SK-N-SH (cell line): ENCODE measurements around the gene SETD1A. TPM values are rescaled to one million over a fixed set of nuclear protein-coding genes. Genes with fewer than 3 reads are reported as not detected.

Source experiments
- CTCF ChIA-PET: fragments of 300-600, 350-600 bp; formaldehyde crosslinking; extraction: SDS; loops from one replicate; lab custom pipeline; 2021; lab: Yijun Ruan, JAX
- POLR2A ChIA-PET: fragments of 350-600 bp; sonication (Branson Sonifier 250); formaldehyde crosslinking; extraction: SDS; loops from one replicate; lab custom pipeline; 2020; ENCODE audit warnings: antibody characterized with exemption, inconsistent platforms; lab: Yijun Ruan, JAX
- DNase-seq: peaks from one replicate; pipeline ENCODE4 v3.0.0; 2012
- H2AFZ ChIP-seq: fragments of 200-600 bp; sonication (generic); 2 replicates; pipeline ENCODE4 v1.8.1; 2016; ENCODE audit warnings: antibody characterized with exemption, mild to moderate bottlenecking, low read depth
- H3F3A ChIP-seq: fragments of 200-600 bp; sonication (generic); replicated peaks from 2 replicates; pipeline ENCODE3; 2016; ENCODE audit warnings: antibody characterized with exemption, mild to moderate bottlenecking; ENCODE audit not compliant: insufficient read depth
- H3K27ac ChIP-seq, 2 experiments: fragments of 200-500 bp in 1 of 2; fragments of 200-600 bp in 1 of 2; sonication (Bioruptor generic) in 1 of 2; sonication (generic), shearing (Covaris generic) in 1 of 2; 2 replicates each; pipeline versions ENCODE4 v1.5.1 to v1.6.1; 2014 to 2016; ENCODE audit warnings: low read depth in 2 of 2, inconsistent platforms in 1 of 2, low read length in 1 of 2, mild to moderate bottlenecking in 1 of 2, mixed read lengths in 1 of 2
- H3K27me3 ChIP-seq: fragments of 200-600 bp; sonication (generic), shearing (Covaris generic); 2 replicates; pipeline ENCODE4 v1.6.1; 2016; ENCODE audit warnings: mixed run types; ENCODE audit not compliant: insufficient read depth
- H3K36me3 ChIP-seq, 2 experiments: fragments of 200-500 bp in 1 of 2; fragments of 200-600 bp in 1 of 2; sonication (Bioruptor generic) in 1 of 2; sonication (generic) in 1 of 2; replicated peaks in 1 of 2; 2 replicates each; pipeline versions ENCODE3 to v1.5.1; 2014 to 2016; ENCODE audit warnings: low read length in 1 of 2, mild to moderate bottlenecking in 1 of 2; ENCODE audit not compliant: insufficient read depth in 2 of 2, control insufficient read depth in 1 of 2
- H3K4me1 ChIP-seq, 2 experiments: fragments of 200-500 bp in 1 of 2; fragments of 200-600 bp in 1 of 2; sonication (Bioruptor generic) in 1 of 2; sonication (generic), shearing (Covaris generic) in 1 of 2; 2 replicates each; pipeline versions ENCODE4 v1.5.1 to v1.6.1; 2014 to 2016; ENCODE audit warnings: low read depth in 1 of 2, low read length in 1 of 2, mixed run types in 1 of 2; ENCODE audit not compliant: insufficient read depth in 2 of 2, control insufficient read depth in 1 of 2
- H3K4me2 ChIP-seq: fragments of 200-600 bp; sonication (generic), shearing (Covaris generic); 2 replicates; pipeline ENCODE4 v1.6.1; 2017; ENCODE audit warnings: mixed run types
- H3K4me3 ChIP-seq, 2 experiments: fragments of 200-500 bp in 1 of 2; fragments of 200-600 bp in 1 of 2; sonication (Bioruptor generic) in 1 of 2; sonication (generic), shearing (Covaris generic) in 1 of 2; 2 replicates each; pipeline versions ENCODE4 v1.5.1 to v1.8.1; 2014 to 2016; ENCODE audit warnings: low read depth in 2 of 2, inconsistent platforms in 1 of 2, low read length in 1 of 2, mild to moderate bottlenecking in 1 of 2, mixed read lengths in 1 of 2, moderate library complexity in 1 of 2
- H3K79me2 ChIP-seq: fragments of 200-600 bp; sonication (generic); 2 replicates; pipeline ENCODE4 v1.8.1; 2017; ENCODE audit warnings: mild to moderate bottlenecking; ENCODE audit not compliant: insufficient read depth
- H3K9ac ChIP-seq: fragments of 200-600 bp; sonication (generic); 2 replicates; pipeline ENCODE4 v1.6.1; 2017; ENCODE audit warnings: mixed run types
- H3K9me2 ChIP-seq: fragments of 200-600 bp; sonication (generic); 2 replicates; pipeline ENCODE4 v1.6.1; 2017; ENCODE audit warnings: mixed run types
- H3K9me3 ChIP-seq: fragments of 200-600 bp; sonication (generic); 2 replicates; pipeline ENCODE4 v1.6.1; 2017; ENCODE audit warnings: mixed run types, mild to moderate bottlenecking, moderate library complexity
- H4K20me1 ChIP-seq: fragments of 200-600 bp; sonication (generic); 2 replicates; pipeline ENCODE4 v1.6.1; 2017; ENCODE audit warnings: mild to moderate bottlenecking, mixed run types; ENCODE audit not compliant: insufficient read depth
- CHD2 ChIP-seq: fragments of 150-350 bp; IDR thresholded peaks from 2 replicates; pipeline ENCODE4 v1.6.1; 2018; ENCODE audit warnings: low read length; ENCODE audit not compliant: partially characterized antibody
- EP300 ChIP-seq, 2 experiments: IDR thresholded peaks; 2 replicates each; pipeline versions ENCODE4 v1.4.0 to v1.6.1; 2012; ENCODE audit warnings: borderline replicate concordance in 1 of 2, low read depth in 1 of 2, low read length in 1 of 2
- EZH2phosphoT487 ChIP-seq: fragments of 200-600 bp; sonication (generic); IDR thresholded peaks from 2 replicates; pipeline ENCODE4 v1.6.1; 2017; ENCODE audit warnings: low read depth, mixed run types, mild to moderate bottlenecking, antibody characterized with exemption, moderate library complexity, borderline replicate concordance
- FOXM1 ChIP-seq: IDR thresholded peaks from 2 replicates; pipeline ENCODE4 v1.4.0; 2012; ENCODE audit warnings: low read depth, mild to moderate bottlenecking
- GABPA ChIP-seq: IDR thresholded peaks from 2 replicates; pipeline ENCODE4 v1.4.0; 2012; ENCODE audit warnings: low read depth, mild to moderate bottlenecking
- GATA2 ChIP-seq: sonication (generic); formaldehyde crosslinking; IDR thresholded peaks from 2 replicates; pipeline ENCODE4 v1.5.0; 2020; ENCODE audit warnings: mild to moderate bottlenecking, missing genetic modification reagents
- IRF3 ChIP-seq: fragments of 150-350 bp; IDR thresholded peaks from 2 replicates; pipeline ENCODE4 v1.6.1; 2016; ENCODE audit warnings: mild to moderate bottlenecking, low read depth, low read length
- MEF2A ChIP-seq: IDR thresholded peaks from 2 replicates; pipeline ENCODE4 v1.4.0; 2012; ENCODE audit warnings: low read depth, borderline replicate concordance
- MXI1 ChIP-seq: IDR thresholded peaks from 2 replicates; pipeline ENCODE4 v1.6.1; 2012; ENCODE audit warnings: mild to moderate bottlenecking, low read depth, low read length, improper control_type of control experiment
- NFIC ChIP-seq: IDR thresholded peaks from 2 replicates; pipeline ENCODE4 v1.4.0; 2012; ENCODE audit warnings: borderline replicate concordance
- NRF1 ChIP-seq: IDR thresholded peaks from 2 replicates; pipeline ENCODE4 v1.6.1; 2012; ENCODE audit warnings: low read depth, mild to moderate bottlenecking, low read length
- POLR2AphosphoS5 ChIP-seq: IDR thresholded peaks from 2 replicates; pipeline ENCODE4 v1.6.1; 2012; ENCODE audit warnings: low read depth, low read length
- RCOR1 ChIP-seq: fragments of 150-350 bp; IDR thresholded peaks from 2 replicates; pipeline ENCODE4 v1.6.1; 2017; ENCODE audit warnings: antibody characterized with exemption, low read length
- REST ChIP-seq: IDR thresholded peaks from 2 replicates; pipeline ENCODE4 v1.6.1; 2012; ENCODE audit warnings: mild to moderate bottlenecking, low read depth, low read length, moderate library complexity
- RFX5 ChIP-seq: IDR thresholded peaks from 2 replicates; pipeline ENCODE4 v1.6.1; 2012; ENCODE audit warnings: mild to moderate bottlenecking, improper control_type of control experiment, low read length
- RXRA ChIP-seq: IDR thresholded peaks from 2 replicates; pipeline ENCODE4 v1.4.0; 2012; ENCODE audit warnings: low read depth, mild to moderate bottlenecking, borderline replicate concordance
- SIN3A ChIP-seq: IDR thresholded peaks from 2 replicates; pipeline ENCODE4 v1.6.1; 2012; ENCODE audit warnings: low read depth, mild to moderate bottlenecking, low read length, moderate library complexity, borderline replicate concordance
- TAF1 ChIP-seq: IDR thresholded peaks from 2 replicates; pipeline ENCODE4 v1.6.1; 2012; ENCODE audit warnings: low read depth, mild to moderate bottlenecking, low read length, moderate library complexity, borderline replicate concordance
- TCF12 ChIP-seq: IDR thresholded peaks from 2 replicates; pipeline ENCODE4 v1.4.0; 2012
- USF1 ChIP-seq: IDR thresholded peaks from 2 replicates; pipeline ENCODE4 v1.4.0; 2012; ENCODE audit warnings: low read depth, borderline replicate concordance
- YY1 ChIP-seq: IDR thresholded peaks from 2 replicates; pipeline ENCODE4 v1.4.0; 2012; ENCODE audit warnings: low read depth, mild to moderate bottlenecking
- ZBTB33 ChIP-seq: IDR thresholded peaks from 2 replicates; pipeline ENCODE4 v1.4.0; 2012; ENCODE audit warnings: low read depth, borderline replicate concordance
- WGBS: methylation state at CpG from one replicate; pipeline ENCODE4 v1.1.6; 2017; ENCODE audit warnings: low lambda C conversion rate; 5-methylcytosine and 5-hydroxymethylcytosine counted together
- polyA plus RNA-seq, 3 experiments: library from polyadenylated mRNA; depleted of rRNA; stranded (reverse); fragments of >200 nt; gene quantifications; 2 replicates each; pipeline ENCODE4 v1.2.3, GENCODE V29; 2012
- TF ChIP-seq, protein P1 (sequence below): IDR thresholded peaks from 2 replicates; pipeline ENCODE4; 2012

The SETD1A gene
- polyA plus RNA-seq, 1 of the 3 experiments (the other 2 are of a cell fraction) = 6.8 TPM

DNA sequence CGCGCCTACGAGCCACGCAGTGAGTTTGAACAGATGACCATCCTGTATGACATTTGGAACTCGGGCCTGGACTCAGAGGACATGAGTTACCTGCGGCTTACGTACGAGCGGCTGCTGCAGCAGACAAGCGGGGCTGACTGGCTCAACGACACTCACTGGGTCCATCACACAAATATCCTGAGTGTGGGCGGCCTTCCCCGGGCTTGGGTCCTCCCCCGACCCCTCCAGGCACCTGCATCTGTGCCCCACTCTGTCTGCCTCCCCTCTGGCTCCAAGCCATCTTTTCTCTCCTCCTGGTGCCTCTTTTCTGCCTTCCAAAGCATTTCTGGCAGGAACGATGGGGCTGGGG is 22.4 kb downstream of the SETD1A start (continued):
- TF ChIP-seq EP300 (IDR thresholded peaks at IDR 0.05; ENCODE audit: borderline replicate concordance in 1 of 2, low read depth in 1 of 2, low read length in 1 of 2) = no peak
- TF ChIP-seq GABPA = no peak
- no peak for TF ChIP-seq POLR2AphosphoS5
- TF ChIP-seq TAF1 = no peak
- no peak for TF ChIP-seq RXRA
- no peak for TF ChIP-seq NRF1
- no peak for TF ChIP-seq REST

GRCh38 chr16:30980434-30980833 is 22.9 kb downstream of the SETD1A start:
- no peak overlapping the region for H3K4me3 ChIP-seq
- POLR2A ChIA-PET = no interaction called here
- no peak for TF ChIP-seq EZH2phosphoT487
- no peak for TF ChIP-seq TCF12
- TF ChIP-seq SIN3A = no peak
- no peak for TF ChIP-seq EP300 (IDR thresholded peaks at IDR 0.05; ENCODE audit: borderline replicate concordance in 1 of 2, low read depth in 1 of 2, low read length in 1 of 2)
- TF ChIP-seq NRF1 = no peak
- TF ChIP-seq USF1 = no peak
- TF ChIP-seq YY1 = no peak
- TF ChIP-seq NFIC = no peak
- TF ChIP-seq POLR2AphosphoS5 = no peak
- TF ChIP-seq CHD2 = no peak
- no peak for TF ChIP-seq MXI1
- TF ChIP-seq IRF3 = no peak
- TF ChIP-seq GATA2 (CRISPR knock-in tag) = no peak
- TF ChIP-seq, protein P1, sequence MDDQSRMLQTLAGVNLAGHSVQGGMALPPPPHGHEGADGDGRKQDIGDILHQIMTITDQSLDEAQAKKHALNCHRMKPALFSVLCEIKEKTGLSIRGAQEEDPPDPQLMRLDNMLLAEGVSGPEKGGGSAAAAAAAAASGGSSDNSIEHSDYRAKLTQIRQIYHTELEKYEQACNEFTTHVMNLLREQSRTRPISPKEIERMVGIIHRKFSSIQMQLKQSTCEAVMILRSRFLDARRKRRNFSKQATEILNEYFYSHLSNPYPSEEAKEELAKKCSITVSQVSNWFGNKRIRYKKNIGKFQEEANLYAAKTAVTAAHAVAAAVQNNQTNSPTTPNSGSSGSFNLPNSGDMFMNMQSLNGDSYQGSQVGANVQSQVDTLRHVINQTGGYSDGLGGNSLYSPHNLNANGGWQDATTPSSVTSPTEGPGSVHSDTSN = no peak
- no peak for TF ChIP-seq RFX5
- no peak for TF ChIP-seq FOXM1
- TF ChIP-seq MEF2A = no peak
- no peak for TF ChIP-seq RXRA
- TF ChIP-seq ZBTB33 = no peak
- TF ChIP-seq RCOR1 = no peak
- TF ChIP-seq, all 33 proteins: peak for 0
- Histone ChIP-seq H3K79me2 (no peaks in the 10 kb centered on the region), H3K9ac (no peak overlapping the region), H3K9me2 (no peaks in the 10 kb centered on the region), H3K36me3 (peaks cover 4 to 36% of the 10 kb centered on the region in 2 experiments), H3K4me1 (peaks cover 3 to 4% of the 10 kb centered on the region in 2 experiments; a peak in 2 of 4 replicates), H3F3A (peaks cover 5% of the 10 kb centered on the region), H3K27ac (no peak overlapping the region), H3K9me3 (no peaks in the 10 kb centered on the region), H3K27me3 (no peaks in the 10 kb centered on the region), H2AFZ (no peak overlapping the region), H4K20me1 (no peaks in the 10 kb centered on the region), H3K4me2 (no peak overlapping the region)
- no peak for DNase-seq
- 93% methylated on average over 8 of the region's 29 CpGs for WGBS
- CTCF ChIA-PET = no interaction called here
